Renal cortical epithelial cell (primary cell): ENCODE measurements around the gene GCGR. TPM values are rescaled to one million over a fixed set of nuclear protein-coding genes. Genes with fewer than 3 reads are reported as not detected.
"Not testable (repeated sequence)": the region's sequence is repeated elsewhere in the genome, so short reads cannot be mapped to it uniquely, and the experiment has no call there.

ENCODE experiments used
- DNase-seq: peaks from one replicate; pipeline ENCODE4 v3.0.0-alpha.2; 2011; ENCODE audit warnings: low read depth
- total RNA-seq: library from RNA; depleted of rRNA; stranded (reverse); fragments of >200 nt; gene quantifications from 2 replicates; pipeline ENCODE4 v1.2.3, GENCODE V29; 2014

GCGR gene
- total RNA-seq, 1 donor from 2014 or later, result not detected

DNA sequence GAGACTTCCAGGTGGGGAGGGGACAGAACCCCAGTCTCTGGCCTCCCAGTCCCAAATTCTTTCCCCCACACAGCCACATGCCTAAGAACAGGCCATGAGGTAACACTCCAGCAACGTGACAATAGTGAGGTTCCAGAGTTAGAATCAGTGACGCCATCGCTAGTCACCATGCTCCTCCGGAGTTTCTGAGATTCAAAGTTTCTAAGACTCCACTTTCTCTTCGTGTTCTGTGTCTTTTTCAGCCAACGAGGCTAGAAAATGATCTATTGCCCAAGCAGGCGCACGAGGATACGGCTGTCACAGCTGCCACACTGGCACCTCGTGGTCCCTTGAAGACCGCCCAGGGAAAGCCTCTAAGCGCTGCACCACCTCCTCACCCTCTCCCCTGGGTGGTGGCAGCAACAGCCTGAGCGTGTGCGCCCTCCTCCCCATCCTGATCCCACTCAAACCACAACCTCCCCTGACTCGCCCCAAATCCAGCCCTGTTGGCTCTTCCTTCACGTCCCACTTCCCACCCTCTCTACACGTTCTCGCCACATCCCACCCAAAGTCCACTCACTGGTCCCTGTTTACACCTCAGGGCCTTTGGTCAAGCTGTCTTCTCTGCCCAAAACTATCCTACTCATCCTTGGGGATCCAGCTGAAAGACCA is 28.1 kb downstream of the GCGR start:
- no peak for DNase-seq

DNA sequence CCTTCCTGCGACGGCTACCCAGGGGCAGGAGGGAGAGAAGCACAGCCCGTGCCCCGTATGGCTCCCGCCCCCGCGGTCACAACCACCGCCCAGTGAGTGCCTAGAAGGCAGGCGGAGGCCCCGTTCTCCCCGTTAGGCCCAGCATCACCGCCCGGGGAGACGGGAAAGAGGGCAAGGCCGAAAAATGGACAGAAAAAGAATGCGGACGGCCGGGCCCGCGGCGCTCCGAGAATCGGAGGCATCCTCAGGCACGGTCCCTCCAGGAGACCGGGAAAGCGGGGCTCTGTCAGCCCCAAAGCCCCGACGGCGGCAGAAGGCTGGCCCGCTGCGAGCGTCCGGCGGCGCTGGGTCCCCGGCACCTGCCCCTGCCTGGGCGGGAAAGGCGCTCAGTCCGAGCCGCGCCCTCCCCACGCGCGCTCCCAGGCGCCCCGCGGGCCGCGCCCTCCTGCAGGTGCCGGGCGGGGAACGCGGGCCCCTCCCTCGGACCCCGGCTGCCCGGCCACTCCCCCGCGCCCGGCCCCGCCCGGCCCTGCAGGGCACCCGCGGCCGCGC is 28.7 kb downstream of the GCGR start:
- no peak for DNase-seq

DNA sequence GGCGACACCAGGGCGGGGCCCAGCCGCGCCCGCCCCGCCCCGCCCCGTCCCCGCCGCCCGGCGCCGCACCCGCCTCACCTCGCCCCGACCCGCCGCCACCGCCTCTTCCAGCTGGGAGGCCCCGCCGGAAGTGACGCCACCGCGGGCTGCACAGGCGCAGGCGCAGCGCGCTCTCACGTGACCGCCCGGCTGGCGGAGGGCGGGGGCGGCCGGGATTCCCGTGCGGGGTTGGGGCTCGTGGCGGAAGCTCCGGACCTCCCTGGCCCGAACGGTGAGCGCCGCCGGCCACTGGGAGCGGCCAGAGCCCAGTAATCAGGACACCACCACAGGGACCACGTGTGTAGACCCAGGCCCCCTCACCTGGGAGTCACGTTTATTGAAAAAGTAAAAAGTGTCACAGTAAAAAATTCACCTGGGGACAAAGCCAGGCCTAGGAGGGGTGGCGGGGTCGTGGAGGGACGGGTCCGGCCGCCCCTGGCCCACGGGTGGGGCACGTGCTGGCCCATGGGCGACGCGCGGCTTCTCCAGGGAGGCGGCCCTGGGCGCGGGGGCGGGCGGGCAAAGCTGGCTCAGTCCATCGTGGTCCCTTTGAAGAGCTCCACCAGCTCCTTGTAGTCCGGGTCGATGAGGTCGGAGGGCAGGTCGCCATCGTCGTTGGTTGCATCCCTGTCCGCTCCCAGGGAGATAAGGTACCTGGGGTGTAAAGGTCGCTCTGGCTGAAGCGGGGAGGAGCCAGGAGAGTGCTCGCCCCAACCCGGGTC is 29.4 kb downstream of the GCGR start, which contains the start of gene MCRIP1:
MCRIP1 (minus strand) TSS at position 132 of the 761 bp plus-strand sequence. CDS start 8,785 bp downstream, outside the sequence.
- peak; percentile 66 for DNase-seq

DNA sequence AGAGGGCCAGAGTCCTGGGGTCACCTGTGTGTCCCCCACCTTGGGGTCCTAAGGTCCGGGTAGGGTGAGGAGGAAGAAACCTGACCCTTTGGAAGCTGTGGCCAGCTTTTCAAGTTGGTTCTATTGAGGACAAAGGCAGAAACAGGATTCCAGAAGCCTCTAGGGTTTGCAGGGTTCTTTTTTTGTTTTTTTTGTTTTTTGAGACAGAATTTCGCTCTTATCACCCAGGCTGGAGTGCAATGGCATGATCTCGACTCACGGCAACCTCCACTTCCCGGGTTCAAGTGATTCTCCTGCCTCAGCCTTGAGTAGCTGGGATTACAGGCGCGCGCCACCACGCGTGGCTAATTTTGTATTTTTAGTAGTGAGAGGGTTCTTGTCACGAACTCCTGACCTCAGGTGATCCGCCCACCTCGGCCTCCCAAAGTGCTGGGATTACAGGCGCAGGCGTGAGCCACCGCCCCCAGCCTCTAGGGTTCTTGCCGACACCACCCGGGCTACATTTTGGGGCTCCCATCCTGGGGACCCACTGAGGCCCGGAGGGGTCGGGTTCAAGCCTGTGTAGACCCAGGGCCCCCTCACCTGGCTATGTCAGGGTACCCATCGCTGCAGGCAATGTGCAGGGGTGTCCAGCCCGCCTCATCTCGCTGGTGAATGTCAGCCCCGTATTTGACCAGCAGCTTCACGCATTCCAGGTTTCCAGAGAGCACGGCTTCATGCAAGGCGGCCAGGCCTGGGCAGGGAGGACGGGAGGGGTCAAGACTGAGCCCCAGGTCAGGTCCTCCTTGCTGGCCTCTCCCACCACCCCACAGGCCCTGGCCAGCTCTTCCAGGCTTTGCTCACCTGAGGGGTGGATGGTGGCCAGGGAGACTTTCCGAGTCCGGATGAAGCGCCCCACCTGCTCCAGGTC is 30.2 kb downstream of the GCGR start:
- no peak for DNase-seq

DNA sequence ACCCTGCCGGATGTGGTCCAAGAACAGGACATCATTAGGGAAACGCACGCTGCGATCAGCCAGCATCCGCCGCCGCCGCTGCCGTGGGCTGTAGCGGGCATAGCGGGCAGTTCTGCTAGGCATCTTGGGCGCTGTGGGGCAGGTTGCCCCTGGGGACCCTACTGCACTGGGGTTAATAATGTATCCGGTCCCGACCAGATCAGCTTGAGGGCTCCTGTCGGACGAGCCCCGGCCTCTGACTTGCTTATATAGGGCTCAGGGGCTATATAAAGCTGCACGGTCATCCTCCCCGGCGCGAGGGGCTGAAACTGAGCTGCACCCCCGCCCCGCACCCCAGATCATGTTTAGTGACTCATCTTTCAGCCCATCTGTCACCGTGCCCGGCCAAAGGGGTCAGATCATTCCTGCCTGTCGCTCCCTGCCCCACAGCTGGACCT is 30.9 kb downstream of the GCGR start, which contains the start of gene PPP1R27:
PPP1R27 (minus strand) TSS at position 220 of the 437 bp plus-strand sequence; CDS start at position 123, 97 bp downstream.
- DNase-seq, result no peak

DNA sequence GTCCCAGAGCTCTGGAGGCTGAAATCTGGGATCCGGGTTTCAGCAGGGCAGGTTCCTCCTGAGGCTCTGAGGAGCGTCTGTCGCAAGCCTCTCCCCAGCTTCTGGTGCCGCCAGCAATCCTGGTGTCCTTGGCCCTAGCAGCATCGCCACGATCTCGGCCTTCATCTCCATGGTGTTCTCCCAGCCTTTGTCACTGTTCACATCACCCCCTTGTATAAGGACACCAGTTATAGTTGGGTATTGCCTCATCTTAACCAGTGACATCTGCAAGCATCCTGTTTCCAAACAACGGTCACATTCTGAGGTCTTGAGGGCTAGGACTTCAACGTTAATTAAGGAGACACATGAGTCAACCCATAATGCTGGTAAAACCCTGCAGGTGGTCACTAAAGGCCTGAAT is 33.7 kb downstream of the GCGR start:
- no peak for DNase-seq

DNA sequence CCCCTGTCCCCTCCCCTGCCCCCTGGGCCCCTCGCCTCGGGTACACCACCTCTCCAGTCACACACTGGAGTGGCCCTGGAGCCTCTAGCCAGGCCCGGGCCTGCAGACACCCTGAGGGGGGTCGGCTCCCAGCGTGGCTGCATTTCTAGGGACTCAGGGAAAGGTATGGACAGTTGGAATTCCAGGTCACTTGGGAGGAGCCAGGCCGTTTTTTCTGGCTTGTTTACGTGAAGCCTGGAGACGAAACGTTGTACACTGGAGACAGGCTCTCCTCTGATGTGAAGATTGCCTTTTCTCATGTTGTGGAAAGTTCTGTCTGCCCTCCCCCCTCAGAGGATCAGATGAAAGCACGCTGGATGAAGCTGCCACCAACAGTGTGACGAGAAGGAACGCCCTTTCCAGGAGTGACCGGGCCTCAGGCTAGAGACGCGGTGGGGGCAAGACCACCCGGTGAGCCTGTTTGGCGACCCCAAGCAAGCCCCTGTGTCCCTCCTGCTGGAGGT is 34.9 kb downstream of the GCGR start:
- no peak for DNase-seq

DNA sequence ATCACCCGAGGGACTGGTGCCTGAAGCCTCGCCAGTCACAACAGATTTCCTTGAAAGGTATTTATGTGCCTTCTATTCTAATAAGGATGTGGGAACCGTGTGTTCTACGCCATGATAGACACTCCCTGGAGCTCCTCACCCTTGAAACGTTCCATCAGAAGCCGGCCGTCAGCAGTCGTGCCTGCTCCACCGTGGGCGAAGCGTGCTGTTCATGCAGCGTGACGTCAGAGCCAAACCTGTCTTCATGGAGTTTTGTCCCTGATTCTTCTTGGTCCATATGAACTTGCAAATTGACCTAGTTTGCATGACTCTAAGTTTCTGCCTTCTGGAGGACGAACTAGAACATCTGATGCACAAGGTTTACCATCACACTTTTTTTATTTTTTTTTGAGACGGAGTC is 35.4 kb downstream of the GCGR start:
- DNase-seq, result no peak

DNA sequence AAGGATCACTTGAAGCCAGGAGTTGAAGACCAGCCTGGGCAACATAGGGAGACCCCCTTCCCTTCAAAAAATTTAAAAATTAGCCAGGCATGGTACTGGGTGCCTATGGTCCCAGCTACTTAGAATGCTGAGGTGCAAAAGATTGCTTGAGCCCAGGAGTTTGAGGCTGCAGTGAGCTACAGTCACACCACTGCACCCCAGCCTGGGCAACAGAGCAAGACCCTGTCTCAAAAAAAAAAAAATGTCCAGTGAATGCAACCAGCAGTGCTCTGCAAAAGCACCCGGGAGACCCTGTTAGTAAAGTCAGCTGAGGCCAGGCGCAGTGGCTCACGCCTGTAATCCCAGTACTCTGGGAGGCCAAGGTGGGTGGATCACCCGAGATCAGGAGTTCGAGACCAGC is 36.1 kb downstream of the GCGR start:
- DNase-seq, result not testable (repeated sequence)

DNA sequence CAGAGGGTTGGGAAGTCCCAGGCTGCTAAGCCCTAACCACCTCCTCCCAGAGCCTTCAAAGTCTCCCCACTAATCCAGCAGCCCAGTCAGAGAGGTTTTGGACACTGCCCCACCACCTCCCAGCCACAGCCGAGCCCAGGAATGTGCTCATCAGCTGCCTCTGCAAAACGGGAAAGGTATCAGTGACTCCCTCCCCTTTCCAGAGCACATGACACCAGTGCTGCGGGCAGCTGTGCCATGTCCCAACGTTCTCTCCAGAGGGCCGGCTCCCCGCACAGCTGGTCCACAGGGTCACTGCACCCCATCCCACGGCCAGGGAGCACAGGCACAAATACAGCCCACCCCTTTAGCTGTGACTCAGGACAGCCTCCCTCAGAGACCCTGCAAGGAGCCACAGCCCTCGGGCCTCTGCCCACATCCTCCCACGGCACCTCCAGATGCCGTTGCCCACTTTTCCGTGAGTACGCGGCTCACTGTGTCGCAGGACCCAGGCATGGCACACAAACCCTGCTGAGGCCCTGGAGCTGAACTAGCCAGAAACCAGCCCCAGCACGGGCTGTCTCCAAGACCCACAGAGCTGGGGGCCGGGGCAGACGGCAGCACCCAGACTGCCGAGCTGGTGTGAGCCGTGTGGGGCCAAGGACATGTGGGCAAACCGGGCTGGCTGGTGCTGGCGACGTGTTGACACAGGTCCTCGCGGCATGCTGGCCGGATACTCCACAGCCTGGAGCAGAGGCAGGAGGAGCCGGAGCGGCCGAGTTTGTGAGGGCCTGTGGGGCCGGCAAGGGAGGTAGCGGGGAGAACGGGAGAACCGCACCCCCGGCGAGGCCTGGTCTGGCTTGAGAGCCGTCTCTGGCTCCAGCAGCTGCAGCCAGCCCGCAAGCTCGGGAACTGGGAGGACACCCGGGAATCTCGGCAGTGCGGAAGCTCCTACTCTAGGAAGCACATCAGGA is 37.2 kb downstream of the GCGR start:
- no peak for DNase-seq

DNA sequence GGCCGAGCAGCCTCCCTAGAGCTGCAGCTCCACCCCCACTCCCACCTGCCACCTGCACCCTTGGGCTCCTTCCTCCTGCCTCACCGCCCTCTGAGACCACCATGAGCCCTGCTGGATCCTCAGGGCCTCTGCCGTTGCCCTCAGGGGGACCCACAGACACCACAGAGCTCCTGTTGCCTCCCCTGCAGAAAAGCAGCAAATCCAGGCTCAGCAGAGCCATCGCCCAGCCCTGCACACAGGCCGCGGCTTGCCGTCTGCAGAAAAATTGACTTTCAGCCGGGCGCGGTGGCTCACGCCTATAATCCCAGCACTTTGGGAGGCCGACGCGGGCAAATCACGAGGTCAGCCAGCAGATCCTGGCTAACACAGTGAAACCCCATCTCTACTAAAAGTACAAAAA is 37.9 kb downstream of the GCGR start:
- DNase-seq, result no peak

DNA sequence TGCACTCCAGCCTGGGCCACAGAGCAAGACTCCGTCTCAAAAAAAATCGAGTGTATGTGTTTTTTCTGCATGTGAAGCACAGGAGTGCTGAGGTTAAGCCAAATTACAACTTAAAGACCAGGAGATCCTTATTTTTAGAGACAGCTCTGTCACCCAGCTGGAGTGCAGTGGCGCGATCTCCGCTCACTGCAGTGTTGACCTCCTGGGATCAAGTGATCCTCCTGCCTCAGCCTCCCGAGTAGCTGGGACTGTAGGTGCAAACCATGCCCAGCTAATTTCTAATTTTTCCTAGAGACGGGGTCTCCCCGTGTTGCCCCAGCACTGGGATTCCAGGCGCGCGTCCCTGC is 38.4 kb downstream of the GCGR start:
- DNase-seq, result no peak

DNA sequence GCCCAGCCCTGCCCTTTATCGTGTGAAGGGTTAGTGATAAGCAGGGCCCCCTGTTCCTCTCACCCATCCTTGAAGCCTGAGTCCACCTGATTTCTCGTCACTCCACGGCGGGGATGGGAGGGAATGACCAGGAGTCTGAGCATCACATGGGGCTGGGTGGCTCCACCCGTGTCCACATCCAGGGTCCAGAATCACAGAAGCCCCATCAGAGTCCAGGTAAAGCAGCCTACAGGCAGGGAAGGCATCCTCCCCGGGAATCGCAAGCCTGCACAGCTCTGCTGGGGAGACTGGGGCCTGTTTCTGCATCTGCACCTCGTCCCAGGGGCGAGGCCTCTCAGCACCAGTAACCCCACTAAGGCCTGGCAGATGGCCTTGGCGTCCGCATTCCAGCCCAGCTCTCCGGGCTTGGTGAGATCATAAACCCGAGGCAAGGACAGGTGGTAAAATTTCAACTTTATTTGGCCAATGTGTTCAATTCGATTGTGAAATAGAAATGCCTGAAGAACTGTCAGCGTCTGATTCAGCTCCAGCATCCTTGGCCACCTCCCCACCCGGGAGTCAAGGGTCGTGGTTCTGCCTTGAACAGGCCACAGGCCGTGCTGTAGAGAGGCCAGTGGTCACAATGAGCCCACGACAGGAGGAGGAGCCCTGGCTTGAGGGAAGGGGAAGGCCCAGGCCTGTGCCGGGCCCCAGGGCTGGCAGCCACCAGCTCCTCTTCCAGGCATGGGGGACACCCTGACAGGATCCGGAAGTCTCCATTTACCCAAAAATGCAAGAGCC is 39.0 kb downstream of the GCGR start:
- DNase-seq, result peak; percentile 37

DNA sequence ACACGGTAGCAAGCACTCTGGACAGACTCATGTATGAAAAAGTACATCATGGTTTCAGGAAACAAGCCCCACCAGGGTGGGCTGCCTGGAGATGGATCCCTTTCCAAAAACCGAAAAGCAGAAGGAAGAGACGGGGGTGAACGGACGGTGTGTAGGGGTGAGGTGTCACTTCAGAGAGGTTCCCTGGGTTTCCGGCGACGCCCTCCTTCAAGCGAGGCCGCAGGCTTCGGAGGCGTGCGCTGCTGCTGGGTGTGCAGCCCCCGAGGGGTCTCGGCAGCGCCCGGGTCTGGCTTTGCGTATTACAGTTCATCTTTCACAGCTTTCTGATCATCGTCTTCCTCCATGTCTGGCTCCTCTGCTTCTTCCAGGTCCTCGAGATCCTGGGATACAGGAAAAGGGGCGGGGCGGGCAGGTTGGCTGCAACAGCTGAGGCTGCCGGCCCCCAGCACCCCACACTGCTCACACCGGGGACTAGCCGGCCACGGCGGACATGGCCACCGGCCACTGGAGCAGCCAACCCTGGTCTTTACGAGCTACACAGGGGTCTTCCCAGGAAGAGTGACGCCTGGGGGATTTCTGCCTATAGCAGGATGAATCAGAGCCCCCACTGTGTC is 39.9 kb downstream of the GCGR start:
- DNase-seq, result no peak

DNA sequence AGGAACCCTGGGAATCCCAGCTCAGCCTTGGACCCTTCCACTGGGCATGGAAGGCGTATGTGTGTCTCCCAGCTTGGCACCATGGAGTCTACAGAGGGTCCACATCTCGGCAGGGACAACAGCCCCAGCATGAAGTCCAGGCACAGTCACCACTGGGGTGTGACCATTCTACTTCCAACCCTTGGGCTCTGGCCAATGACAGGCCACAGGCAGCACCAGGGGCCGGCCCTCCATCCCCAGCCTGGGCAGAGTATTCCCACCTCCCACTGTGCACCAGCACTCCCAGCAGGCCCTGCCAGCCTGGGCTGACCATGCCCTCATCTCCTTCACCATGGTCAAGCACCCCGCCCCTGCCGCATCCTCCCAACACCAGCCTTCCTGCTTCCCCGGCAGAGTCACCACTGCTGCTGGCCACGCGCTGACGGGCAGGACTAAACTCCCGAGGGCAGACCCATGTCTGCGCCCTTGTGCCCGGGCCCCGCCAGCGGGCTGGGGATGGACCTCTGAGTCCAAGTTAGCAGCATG is 40.4 kb downstream of the GCGR start:
- DNase-seq, result no peak

DNA sequence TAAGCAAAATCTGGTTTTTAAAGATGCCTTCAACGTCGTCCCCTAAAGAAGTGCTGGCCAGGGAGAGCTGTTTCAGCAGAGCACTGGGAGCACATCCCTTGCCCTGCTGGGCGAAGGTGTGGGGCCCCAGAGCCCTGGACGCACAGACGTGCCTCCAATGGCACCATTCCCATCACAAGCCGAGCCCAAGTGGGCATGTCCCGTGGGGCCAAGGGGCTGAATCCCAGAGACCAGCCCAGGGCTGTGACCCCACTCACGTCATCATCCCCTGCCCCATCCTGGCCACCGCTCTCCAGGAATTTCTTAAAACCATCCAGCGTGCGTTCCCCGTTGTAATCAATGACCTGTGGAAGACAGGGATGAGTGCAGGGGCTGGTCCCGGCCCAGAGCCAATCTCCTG is 40.9 kb downstream of the GCGR start:
- DNase-seq, result no peak

DNA sequence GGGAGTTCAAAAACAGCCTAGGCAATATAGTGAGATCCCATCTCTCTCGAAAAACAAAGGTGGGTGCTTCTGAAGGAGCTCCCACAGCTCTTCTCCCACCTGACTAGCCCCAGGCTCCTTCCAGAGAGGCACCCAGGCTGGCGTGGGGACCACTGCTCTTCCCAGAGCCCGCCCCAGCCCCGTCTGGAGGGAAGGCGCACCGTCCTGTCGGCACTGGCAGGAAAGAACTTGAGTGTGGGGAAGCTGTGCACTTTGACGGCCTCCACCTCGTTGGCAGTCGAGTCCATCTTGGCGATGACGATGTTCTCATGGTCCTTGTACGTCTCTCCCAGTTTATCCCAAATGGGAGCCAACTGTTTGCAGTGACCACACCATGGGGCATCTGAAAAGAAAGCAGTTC is 41.4 kb downstream of the GCGR start:
- no peak for DNase-seq

DNA sequence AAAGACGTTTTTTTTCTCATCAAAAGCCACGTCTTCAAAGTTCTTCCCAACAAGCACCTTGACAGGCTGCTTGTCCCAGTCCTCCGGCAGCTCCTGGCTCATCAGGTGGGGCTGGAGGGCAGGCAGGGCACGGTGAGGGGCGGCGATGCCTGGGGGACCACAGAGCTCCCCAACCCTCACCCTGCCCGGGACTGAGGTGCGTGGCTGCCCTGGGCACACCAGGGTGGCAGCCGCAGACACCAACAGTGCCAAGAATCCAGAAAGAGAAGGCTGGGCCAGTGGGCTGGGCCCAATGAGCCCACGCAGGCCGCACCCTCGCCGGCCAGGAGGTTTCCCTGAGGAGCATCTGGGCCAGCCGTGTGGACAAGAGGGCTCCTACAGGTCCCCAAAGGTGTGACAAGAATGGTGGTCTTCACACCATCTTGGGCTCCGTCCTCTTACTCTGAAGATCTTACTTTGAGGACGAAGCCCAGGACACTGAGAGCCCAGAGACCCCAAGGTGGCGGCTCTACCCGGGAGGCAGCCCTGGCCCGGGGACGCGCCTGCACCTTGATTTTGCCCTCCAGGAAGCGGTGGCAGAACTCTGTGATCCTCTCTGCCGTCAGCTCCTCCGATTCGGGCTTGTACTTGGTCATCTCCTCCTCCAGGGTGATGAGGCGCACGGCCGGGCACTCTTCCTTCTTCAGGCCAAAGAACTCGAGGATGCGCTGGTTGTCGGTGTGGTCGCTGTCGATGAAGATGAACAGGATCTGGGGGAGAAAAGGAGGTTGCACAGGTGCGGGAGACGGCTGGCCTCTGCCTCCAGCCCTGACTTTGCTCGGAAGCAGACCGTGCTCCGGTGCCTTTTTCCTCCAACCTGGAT is 42.2 kb downstream of the GCGR start:
- DNase-seq, result no peak
